Measurements from ENCODE around the gene UCHL3.

GRCh38 chr13:75554464-75554863 lies 4.9 kb downstream of the UCHL3 start:
- TF ChIP-seq EP300 (IDR thresholded peaks at IDR 0.05) (no peak), CTCF (IDR thresholded peaks at IDR 0.05) (no peak), POLR2A (IDR thresholded peaks at IDR 0.05) (no peak)

Measured in suprapubic skin (tissue), 3 donors.